DND-41 (cell line): Measurements from ENCODE around the gene ATXN1L.
"Not testable (repeated sequence)": the region's sequence is repeated elsewhere in the genome, so short reads cannot be mapped to it uniquely, and the experiment has no call there.

Experiments
- ATAC-seq: fragments of 200-7000 bp; cut with Tn5 transposase; 3 replicates; pipeline ENCODE4 v1.9.1; 2021; ENCODE audit warnings: low read depth; ENCODE audit not compliant: insufficient read depth
- DNase-seq: peaks from one replicate; pipeline ENCODE4 v3.0.0-alpha.2; 2020
- H2AFZ ChIP-seq: 2 replicates; pipeline ENCODE4 v1.6.0; 2012; ENCODE audit warnings: low read depth, low read length
- H3K27ac ChIP-seq: 2 replicates; pipeline ENCODE4 v1.5.1; 2012; ENCODE audit warnings: low read length, inconsistent platforms
- H3K27me3 ChIP-seq: fragments of 200-600 bp; sonication (generic); 2 replicates; pipeline ENCODE4 v1.6.0; 2012; ENCODE audit warnings: low read length, mild to moderate bottlenecking, inconsistent platforms; ENCODE audit not compliant: insufficient read depth, poor library complexity
- H3K36me3 ChIP-seq: 2 replicates; pipeline ENCODE4 v1.5.1; 2012; ENCODE audit warnings: low read length, inconsistent platforms; ENCODE audit not compliant: insufficient read depth
- H3K4me1 ChIP-seq: 2 replicates; pipeline ENCODE4 v1.5.1; 2012; ENCODE audit warnings: mild to moderate bottlenecking, low read length; ENCODE audit not compliant: insufficient read depth
- H3K4me2 ChIP-seq: 2 replicates; pipeline ENCODE4 v1.6.0; 2012; ENCODE audit warnings: mild to moderate bottlenecking, moderate library complexity, low read length, inconsistent platforms; ENCODE audit not compliant: insufficient read depth
- H3K4me3 ChIP-seq, 2 experiments: fragments of 200-600 bp in 1 of 2; shearing (Covaris generic) in 1 of 2; 2 replicates each; pipeline ENCODE4 v1.5.1; 2012 to 2016; ENCODE audit warnings: inconsistent platforms in 2 of 2, low read length in 2 of 2, mild to moderate bottlenecking in 2 of 2, low read depth in 1 of 2, moderate library complexity in 1 of 2
- H3K79me2 ChIP-seq: 2 replicates; pipeline ENCODE4 v1.6.0; 2012; ENCODE audit warnings: low read length, inconsistent platforms; ENCODE audit not compliant: insufficient read depth
- H3K9ac ChIP-seq: 2 replicates; pipeline ENCODE4 v1.6.0; 2012; ENCODE audit warnings: low read depth, mild to moderate bottlenecking, inconsistent platforms, low read length, moderate library complexity
- H3K9me3 ChIP-seq: 2 replicates; pipeline ENCODE4 v1.5.1; 2012; ENCODE audit warnings: low read length, moderate library complexity, mild to moderate bottlenecking, inconsistent platforms; ENCODE audit not compliant: insufficient read depth, severe bottlenecking
- H4K20me1 ChIP-seq: 2 replicates; pipeline ENCODE4 v1.6.0; 2012; ENCODE audit warnings: low read length; ENCODE audit not compliant: insufficient read depth
- CTCF ChIP-seq: IDR thresholded peaks from 2 replicates; pipeline ENCODE4 v1.5.1; 2012; ENCODE audit warnings: borderline replicate concordance, low read length, moderate library complexity, mild to moderate bottlenecking; ENCODE audit not compliant: poor library complexity, severe bottlenecking; ENCODE audit errors: extremely low read depth
- EZH2 ChIP-seq: IDR thresholded peaks from 3 replicates; pipeline ENCODE4 v1.6.1; 2012; ENCODE audit warnings: borderline replicate concordance, low read depth, mild to moderate bottlenecking, moderate library complexity, low read length, inconsistent platforms; ENCODE audit not compliant: severe bottlenecking

Gene ATXN1L

GRCh38 chr16:71855937-71856662 lies 10.3 kb downstream of the ATXN1L start:
- no peaks in the 10 kb centered on the region for H3K27me3 ChIP-seq

GRCh38 chr16:71859762-71860521 lies 14.2 kb downstream of the ATXN1L start:
- H3K27ac ChIP-seq, result no peak overlapping the region
- H3K36me3 ChIP-seq, result peaks cover 47% of the 10 kb centered on the region
- no peaks in the 10 kb centered on the region for H3K4me1 ChIP-seq
- TF ChIP-seq CTCF (no peak), EZH2 (no peak)
- ATAC-seq, result no peak
- no peak overlapping the region for H3K9ac ChIP-seq
- H3K4me3 ChIP-seq, result no peak overlapping the region
- H2AFZ ChIP-seq, result no peak overlapping the region
- DNase-seq, result no peak
- H4K20me1 ChIP-seq, result peaks cover 23% of the 10 kb centered on the region; the same call in 1 of the 2 replicates
- no peaks in the 10 kb centered on the region for H3K27me3 ChIP-seq
- no peaks in the 10 kb centered on the region for H3K9me3 ChIP-seq
- no peak overlapping the region for H3K4me2 ChIP-seq
- peaks cover 4% of the 10 kb centered on the region; the same call in 1 of the 2 replicates for H3K79me2 ChIP-seq

More at GRCh38 chr16:71855937-71856662, 10.3 kb downstream of the ATXN1L start:
- Histone ChIP-seq H3K4me3 (no peak overlapping the region), H3K9ac (no peak overlapping the region), H3K9me3 (no peaks in the 10 kb centered on the region), H2AFZ (no peak overlapping the region), H3K27ac (no peak overlapping the region), H3K79me2 (peaks cover 17% of the 10 kb centered on the region; the same call in 1 of the 2 replicates), H4K20me1 (peaks cover 40% of the 10 kb centered on the region; the same call in 1 of the 2 replicates), H3K4me2 (no peak overlapping the region), H3K36me3 (peaks cover 61% of the 10 kb centered on the region), H3K4me1 (peaks cover 9% of the 10 kb centered on the region)
- DNase-seq, result no peak
- ATAC-seq, result no peak
- no peak for TF ChIP-seq EZH2

DNA sequence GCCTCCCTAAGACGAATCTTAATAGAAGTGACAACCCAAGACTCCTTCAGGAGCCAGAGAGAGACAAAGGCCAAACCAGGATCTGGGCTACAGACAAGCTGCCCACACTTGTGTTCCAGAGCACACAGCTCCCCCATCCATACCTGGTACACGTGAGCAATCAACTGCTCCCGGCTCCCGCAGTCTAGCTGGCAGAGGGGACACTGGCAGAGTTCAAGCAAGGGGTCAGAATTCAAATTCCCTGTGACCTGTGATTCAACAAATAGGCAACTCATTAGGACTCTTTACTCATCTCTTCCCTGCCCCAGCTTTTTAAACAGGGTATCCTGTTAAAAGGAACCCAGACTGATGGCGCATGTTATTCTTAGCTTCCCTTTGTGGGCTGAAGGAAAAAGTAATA lies 18.2 kb downstream of the ATXN1L start:
- peaks cover 54% of the 10 kb centered on the region for H3K36me3 ChIP-seq
- TF ChIP-seq CTCF (no peak), EZH2 (no peak)
- no peak for DNase-seq
- H3K27me3 ChIP-seq, result no peaks in the 10 kb centered on the region
- no peaks in the 10 kb centered on the region for H3K4me1 ChIP-seq
- H2AFZ ChIP-seq, result no peak overlapping the region
- ATAC-seq, result no peak
- no peaks in the 10 kb centered on the region for H3K79me2 ChIP-seq
- H3K9me3 ChIP-seq, result no peaks in the 10 kb centered on the region
- H3K27ac ChIP-seq, result no peak overlapping the region
- H3K4me3 ChIP-seq, result no peak overlapping the region
- H3K4me2 ChIP-seq, result no peak overlapping the region
- H4K20me1 ChIP-seq, result 0 out of 2 replicates have a peak, but pooled peaks cover 9% of the 10 kb centered on the region
- no peak overlapping the region for H3K9ac ChIP-seq

- no peak overlapping the region for H3K27ac ChIP-seq
- ATAC-seq (no peak), DNase-seq (no peak)
- 0 out of 2 replicates have a peak, but pooled peaks cover 5% of the 10 kb centered on the region for H4K20me1 ChIP-seq
- H2AFZ ChIP-seq, result no peak overlapping the region
- TF ChIP-seq EZH2 (no peak), CTCF (no peak)
- H3K36me3 ChIP-seq, result peaks cover 44% of the 10 kb centered on the region
- H3K4me1 ChIP-seq, result no peaks in the 10 kb centered on the region
- no peaks in the 10 kb centered on the region for H3K27me3 ChIP-seq
- H3K9me3 ChIP-seq, result no peaks in the 10 kb centered on the region
- no peaks in the 10 kb centered on the region for H3K79me2 ChIP-seq
- H3K4me2 ChIP-seq, result no peak overlapping the region
- H3K4me3 ChIP-seq, result no peak overlapping the region
- no peak overlapping the region for H3K9ac ChIP-seq
Observed at GRCh38 chr16:71865173-71865863, 19.5 kb downstream of the ATXN1L start.

- H3K4me2 ChIP-seq, ATAC-seq, H3K27ac ChIP-seq, H3K9ac ChIP-seq, H2AFZ ChIP-seq, H4K20me1 ChIP-seq, H3K79me2 ChIP-seq, H3K4me3 ChIP-seq, H3K27me3 ChIP-seq, H3K4me1 ChIP-seq, H3K9me3 ChIP-seq, DNase-seq: not testable (repeated sequence)
- peaks cover 29% of the 10 kb centered on the region for H3K36me3 ChIP-seq
Observed at GRCh38 chr16:71867175-71867574, 21.4 kb downstream of the ATXN1L start.
